Natural killer cell (primary cell): ENCODE data around the gene BBS1. TPM values are rescaled to one million over a fixed set of nuclear protein-coding genes. Genes with fewer than 3 reads are reported as not detected.

Source experiments
- ATAC-seq, 3 donors: fragments of 150-1000 bp in 2 of 3; fragments of 200-7000 bp in 1 of 3; cut with Tn5 transposase; 1 replicate in 1 of 3; 2 replicates in 2 of 3; pipeline ENCODE4 v1.10.0; 2021; ENCODE audit warnings: mild to moderate bottlenecking in 2 of 3, moderate library complexity in 2 of 3
- DNase-seq, 2 donors: peaks; one replicate each; pipeline versions ENCODE4 v3.0.0 to v3.0.0-alpha.2; 2013 to 2021; ENCODE audit warnings: mixed read lengths in 1 of 2
- H3K27ac ChIP-seq: one replicate; pipeline ENCODE4 v1.5.1; 2013; ENCODE audit warnings: mild to moderate bottlenecking, low read length
- H3K27me3 ChIP-seq: one replicate; pipeline ENCODE4 v1.6.1; 2013; ENCODE audit warnings: low read length; ENCODE audit not compliant: control insufficient read depth, insufficient read depth
- H3K36me3 ChIP-seq: one replicate; pipeline ENCODE4 v1.6.1; 2013; ENCODE audit warnings: low read length; ENCODE audit not compliant: control insufficient read depth, insufficient read depth
- H3K4me1 ChIP-seq: one replicate; pipeline ENCODE4 v1.6.1; 2013; ENCODE audit warnings: low read length; ENCODE audit not compliant: control insufficient read depth, insufficient read depth
- H3K4me3 ChIP-seq: one replicate; pipeline ENCODE4 v1.5.1; 2013; ENCODE audit warnings: low read length
- H3K9me3 ChIP-seq: one replicate; pipeline ENCODE4 v1.6.1; 2013; ENCODE audit warnings: low read length; ENCODE audit not compliant: control insufficient read depth, insufficient read depth
- H3K27ac Mint-ChIP-seq, 2 donors: one replicate each; pipeline ENCODE4 v1.8.0; 2022; ENCODE audit warnings: mild to moderate bottlenecking in 2 of 2, mixed read lengths in 2 of 2, moderate library complexity in 1 of 2
- H3K27me3 Mint-ChIP-seq, 2 donors: one replicate each; pipeline ENCODE4 v1.8.0; 2022; ENCODE audit warnings: low read depth in 2 of 2, mixed read lengths in 2 of 2
- H3K36me3 Mint-ChIP-seq: one replicate; pipeline ENCODE4 v1.8.0; 2022; ENCODE audit warnings: mixed read lengths
- H3K4me1 Mint-ChIP-seq, 2 donors: one replicate each; pipeline ENCODE4 v1.8.0; 2022; ENCODE audit warnings: mixed read lengths in 2 of 2
- H3K4me3 Mint-ChIP-seq: one replicate; pipeline ENCODE4 v1.8.0; 2022; ENCODE audit warnings: mild to moderate bottlenecking, moderate library complexity, mixed read lengths
- H3K9me3 Mint-ChIP-seq, 2 donors: one replicate each; pipeline ENCODE4 v1.8.0; 2022; ENCODE audit warnings: mixed read lengths in 2 of 2
- CTCF ChIP-seq: fragments of 200-600 bp; IDR thresholded peaks from one replicate; pipeline ENCODE4 v1.8.0; 2022; ENCODE audit warnings: antibody characterized with exemption
- WGBS: methylation state at CpG from one replicate; pipeline ENCODE4 v1.1.7; 2013; ENCODE audit warnings: missing lambda C conversion rate; ENCODE audit not compliant: insufficient coverage; 5-methylcytosine and 5-hydroxymethylcytosine counted together
- intact Hi-C: fragments of 100-400 bp; cut with micrococcal nuclease; formaldehyde crosslinking; loops from one replicate; pipeline ENCODE4 v1.14.2; 2022
- total RNA-seq, 4 donors: library from RNA; stranded (reverse); fragments of 120-200 nt in 1 of 4; gene quantifications; one replicate each; pipeline versions ENCODE4 v1.2.3 to v1.2.4, GENCODE V29; 2013 to 2022

The BBS1 gene
- total RNA-seq, 3 donors from 2014 or later (not counting 1 experiment from before 2014, with no cell fraction given) = 12.5 to 22.5 (median 18.1) TPM

GRCh38 chr11:66546368-66546965 is 36.0 kb downstream of the BBS1 start, which contains the start of gene ACTN3:
ACTN3 (plus strand) TSS chr11:66546903; CDS start chr11:66546938, 35 bp downstream.
- WGBS = 11% methylated on average over 37 of the region's 37 CpGs
- intact Hi-C loops = loop anchor here (1.0 to 10.0 kb wide), 3 partner anchors 70 to 288 kb away; partner anchors contain the start of gene RBM14
- peak in 1 of 2 donors; percentile 42 for DNase-seq
- Histone ChIP-seq H3K36me3 (peaks cover 16% of the 10 kb centered on the region), H3K27me3 (no peaks in the 10 kb centered on the region), H3K27ac (peak within 1 kb of the TSS; percentile 90), H3K9me3 (no peaks in the 10 kb centered on the region), H3K4me1 (peaks cover 43% of the 10 kb centered on the region), H3K4me3 (peak within 1 kb of the TSS; percentile 78)
- Mint-ChIP-seq H3K4me1 (peaks cover 37 to 48% of the 10 kb centered on the region in 2 donors), H3K4me3 (peak within 1 kb of the TSS; percentile 91), H3K9me3 (no peaks in the 10 kb centered on the region), H3K27me3 (peaks cover 0 to 9% of the 10 kb centered on the region in 2 donors), H3K36me3 (no peaks in the 10 kb centered on the region), H3K27ac (peak within 1 kb of the TSS; percentile 91 to 92)
- no peak for TF ChIP-seq CTCF
- ATAC-seq = no peak

DNA sequence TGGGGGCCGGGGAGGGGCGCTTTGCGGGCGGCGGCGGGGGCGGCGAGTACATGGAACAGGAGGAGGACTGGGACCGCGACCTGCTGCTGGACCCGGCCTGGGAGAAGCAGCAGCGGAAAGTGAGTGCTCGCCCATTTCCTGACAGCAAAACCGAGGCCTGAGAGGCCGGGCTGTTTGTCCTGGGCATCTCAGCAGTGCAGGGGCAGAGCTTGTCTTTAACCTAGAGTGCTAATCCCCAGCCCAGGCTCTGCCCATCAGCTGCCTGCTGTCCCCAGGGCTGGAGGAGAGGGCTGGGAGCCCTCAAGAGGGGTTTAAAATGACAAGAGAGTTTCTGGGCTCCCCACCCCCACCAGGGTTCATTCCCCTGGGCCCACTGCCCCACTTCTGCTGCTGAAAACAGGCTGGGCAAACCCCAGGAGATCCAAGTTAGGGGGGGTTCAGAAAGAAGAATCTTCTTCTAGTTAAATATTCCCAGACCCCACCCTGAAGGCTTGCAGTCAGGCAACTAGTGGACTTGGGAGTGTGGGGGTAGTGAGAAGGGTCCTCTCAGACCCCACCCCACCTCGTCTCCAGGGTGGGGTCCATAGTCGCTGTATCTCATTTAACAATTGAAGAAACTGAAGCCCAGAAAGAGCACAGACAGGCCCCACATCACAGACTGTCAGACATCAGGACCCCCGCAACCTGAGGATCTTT is 36.7 kb downstream of the BBS1 start:
- peaks cover 10% of the 10 kb centered on the region for H3K36me3 ChIP-seq
- Mint-ChIP-seq H3K36me3 (no peaks in the 10 kb centered on the region), H3K27me3 (peaks cover 0 to 9% of the 10 kb centered on the region in 2 donors), H3K27ac (peak overlapping the region; percentile 91 to 92), H3K9me3 (no peaks in the 10 kb centered on the region), H3K4me3 (peak overlapping the region; percentile 91), H3K4me1 (peaks cover 31 to 42% of the 10 kb centered on the region in 2 donors)
- DNase-seq (peak in 1 of 2 donors; percentile 20), ATAC-seq (no peak)
- H3K9me3 ChIP-seq = no peaks in the 10 kb centered on the region
- no peak overlapping the region for H3K4me3 ChIP-seq
- H3K27me3 ChIP-seq = no peaks in the 10 kb centered on the region
- H3K27ac ChIP-seq = no peak overlapping the region
- TF ChIP-seq CTCF = no peak
- WGBS = 47% methylated on average over 18 of the region's 18 CpGs
- intact Hi-C loops = loop anchor here (1.0 to 10.0 kb wide), 3 partner anchors 69 to 288 kb away; partner anchors contain the start of gene RBM14
- H3K4me1 ChIP-seq = peaks cover 43% of the 10 kb centered on the region

- peak overlapping the region in 1 of 2 donors; percentile 92 for H3K27ac Mint-ChIP-seq
- TF ChIP-seq CTCF = no peak
Measured at GRCh38 chr11:66547662-66548009, 37.2 kb downstream of the BBS1 start.

More at GRCh38 chr11:66547662-66548009, 37.2 kb downstream of the BBS1 start:
- H3K4me3 Mint-ChIP-seq = no peak overlapping the region
- Histone ChIP-seq H3K27me3 (no peaks in the 10 kb centered on the region), H3K9me3 (no peaks in the 10 kb centered on the region), H3K4me1 (peaks cover 38% of the 10 kb centered on the region), H3K27ac (no peak overlapping the region), H3K36me3 (peaks cover 4% of the 10 kb centered on the region), H3K4me3 (no peak overlapping the region)
- WGBS = 67% methylated on average over 5 of the region's 5 CpGs
- DNase-seq (no peak), ATAC-seq (no peak)
- H3K36me3 Mint-ChIP-seq = no peaks in the 10 kb centered on the region
- H3K4me1 Mint-ChIP-seq = peaks cover 26 to 37% of the 10 kb centered on the region in 2 donors
- peaks cover 0 to 9% of the 10 kb centered on the region in 2 donors for H3K27me3 Mint-ChIP-seq
- no peaks in the 10 kb centered on the region for H3K9me3 Mint-ChIP-seq
- intact Hi-C loops = loop anchor here (10.0 kb wide), 1 partner anchor 287 kb away; no protein-coding TSS in a partner anchor
